H1 (cell line): ENCODE data around the gene IRX4. TPM values are rescaled to one million over a fixed set of nuclear protein-coding genes. Genes with fewer than 3 reads are reported as not detected.

ENCODE experiments used
- CTCF ChIA-PET: fragments of 300-600 bp; sonication (Branson Sonifier 250); formaldehyde crosslinking; loops from one replicate; lab custom pipeline; 2021; ENCODE audit not compliant: partially characterized antibody; lab: Charles Lee
- POLR2A ChIA-PET: fragments of 300-600 bp; sonication (Branson Sonifier 250); formaldehyde crosslinking; loops from one replicate; lab custom pipeline; 2021; ENCODE audit warnings: inconsistent platforms; ENCODE audit not compliant: partially characterized antibody; lab: Charles Lee
- DNase-seq, 2 experiments: peaks; one replicate each; pipeline versions ENCODE4 v3.0.0 to v3.0.0-alpha.2; 2010 to 2022; ENCODE audit warnings: low spot score in 2 of 2, low read depth in 1 of 2, mixed read lengths in 1 of 2
- FAIRE-seq: peaks from 2 replicates; lab custom pipeline; 2011; peaks lifted over from hg19 to GRCh38; lab: Jason Lieb, UNC
- H2AFZ ChIP-seq: 2 replicates; pipeline ENCODE4 v1.8.1; 2012; ENCODE audit warnings: low read length, inconsistent platforms
- H2AK5ac ChIP-seq: 2 replicates; pipeline ENCODE4 v1.6.1; 2013; ENCODE audit warnings: low read depth, low read length
- H2BK120ac ChIP-seq: replicated peaks from 2 replicates; pipeline ENCODE3; 2013; ENCODE audit warnings: low read depth, low read length, inconsistent platforms
- H2BK12ac ChIP-seq: 2 replicates; pipeline ENCODE4 v1.6.1; 2013; ENCODE audit warnings: low read depth, low read length
- H2BK15ac ChIP-seq: 2 replicates; pipeline ENCODE4 v1.6.1; 2013; ENCODE audit warnings: low read length
- H2BK20ac ChIP-seq: 2 replicates; pipeline ENCODE4 v1.6.1; 2013; ENCODE audit warnings: low read length
- H2BK5ac ChIP-seq: 2 replicates; pipeline ENCODE4 v1.6.1; 2013; ENCODE audit warnings: low read depth, low read length
- H3K14ac ChIP-seq: 2 replicates; pipeline ENCODE4 v1.6.1; 2013; ENCODE audit warnings: inconsistent platforms; ENCODE audit not compliant: insufficient read length
- H3K18ac ChIP-seq: 2 replicates; pipeline ENCODE4 v1.6.1; 2013; ENCODE audit warnings: low read length; ENCODE audit errors: extremely low read depth
- H3K23ac ChIP-seq: 2 replicates; pipeline ENCODE4 v1.6.1; 2013; ENCODE audit warnings: inconsistent platforms; ENCODE audit not compliant: insufficient read length
- H3K23me2 ChIP-seq: 2 replicates; pipeline ENCODE4 v1.6.1; 2013; ENCODE audit warnings: low read depth, low read length
- H3K27ac ChIP-seq: 2 replicates; pipeline ENCODE4 v1.6.1; 2011; ENCODE audit warnings: low read depth, low read length, inconsistent platforms
- H3K27me3 ChIP-seq, 4 experiments: replicated peaks in 1 of 4; 1 replicate in 1 of 4; 2 replicates in 3 of 4; pipeline versions ENCODE4 v1.6.1 to v1.8.1; 2011 to 2013; ENCODE audit warnings: low read length in 3 of 4, mild to moderate bottlenecking in 3 of 4, inconsistent platforms in 2 of 4, mixed read lengths in 2 of 4, moderate library complexity in 1 of 4; ENCODE audit not compliant: control insufficient read depth in 3 of 4, insufficient read depth in 3 of 4; ENCODE audit errors: extremely low read depth in 1 of 4
- H3K36me3 ChIP-seq, 4 experiments: 2 replicates each; pipeline versions ENCODE4 v1.6.1 to v1.8.1; 2011 to 2013; ENCODE audit warnings: mild to moderate bottlenecking in 4 of 4, low read length in 3 of 4, moderate library complexity in 2 of 4, control low read depth in 1 of 4, inconsistent platforms in 1 of 4; ENCODE audit not compliant: insufficient read depth in 4 of 4, control insufficient read depth in 2 of 4
- H3K4ac ChIP-seq: replicated peaks from 2 replicates; pipeline ENCODE3; 2013; ENCODE audit warnings: low read length, low read depth, mixed read lengths, inconsistent platforms; ENCODE audit not compliant: insufficient read length
- H3K4me1 ChIP-seq, 4 experiments: replicated peaks in 1 of 4; 1 replicate in 1 of 4; 2 replicates in 3 of 4; pipeline versions ENCODE4 v1.6.1 to v1.8.1; 2011 to 2013; ENCODE audit warnings: low read length in 3 of 4, inconsistent platforms in 2 of 4, mixed read lengths in 1 of 4; ENCODE audit not compliant: insufficient read depth in 4 of 4, control insufficient read depth in 3 of 4
- H3K4me2 ChIP-seq, 2 experiments: 2 replicates each; pipeline versions ENCODE4 v1.6.1 to v1.8.1; 2011 to 2013; ENCODE audit warnings: low read depth in 2 of 2, low read length in 2 of 2, control low read depth in 1 of 2, inconsistent platforms in 1 of 2, mild to moderate bottlenecking in 1 of 2; ENCODE audit not compliant: insufficient read depth in 1 of 2
- H3K4me3 ChIP-seq, 4 experiments: fragments of 200-600, 300-600 bp in 1 of 4; sonication (generic), shearing (Covaris generic), sonication (Bioruptor Twin) in 1 of 4; 2 replicates each; pipeline versions ENCODE4 v1.5.1 to v1.8.1; 2011 to 2016; ENCODE audit warnings: low read length in 4 of 4, low read depth in 3 of 4, control low read depth in 2 of 4, inconsistent platforms in 2 of 4, mild to moderate bottlenecking in 2 of 4, mixed read lengths in 1 of 4, moderate library complexity in 1 of 4; ENCODE audit not compliant: insufficient read depth in 2 of 4; ENCODE audit errors: extremely low read depth in 1 of 4
- H3K56ac ChIP-seq: replicated peaks from 2 replicates; pipeline ENCODE3; 2013; ENCODE audit warnings: low read depth, mild to moderate bottlenecking, mixed read lengths, low read length, inconsistent platforms; ENCODE audit not compliant: insufficient read length
- H3K79me1 ChIP-seq: 2 replicates; pipeline ENCODE4 v1.6.1; 2013; ENCODE audit warnings: low read depth, low read length, control low read depth
- H3K79me2 ChIP-seq, 2 experiments: 2 replicates each; pipeline versions ENCODE4 v1.6.1 to v1.8.1; 2012 to 2013; ENCODE audit warnings: low read length in 2 of 2, mild to moderate bottlenecking in 2 of 2, inconsistent platforms in 1 of 2; ENCODE audit not compliant: insufficient read depth in 2 of 2, control insufficient read depth in 1 of 2
- H3K9ac ChIP-seq, 4 experiments: replicated peaks in 1 of 4; 1 replicate in 1 of 4; 2 replicates in 3 of 4; pipeline versions ENCODE4 v1.6.1 to v1.8.1; 2011 to 2013; ENCODE audit warnings: low read depth in 3 of 4, low read length in 3 of 4, control low read depth in 2 of 4, mild to moderate bottlenecking in 2 of 4, moderate library complexity in 2 of 4, inconsistent platforms in 1 of 4; ENCODE audit errors: extremely low read depth in 1 of 4
- H3K9me3 ChIP-seq, 2 experiments: 2 replicates each; pipeline versions ENCODE4 v1.6.1 to v1.8.1; 2012 to 2013; ENCODE audit warnings: mild to moderate bottlenecking in 2 of 2, moderate library complexity in 2 of 2, control low read depth in 1 of 2, inconsistent platforms in 1 of 2, low read depth in 1 of 2, low read length in 1 of 2, mixed read lengths in 1 of 2; ENCODE audit not compliant: insufficient read depth in 2 of 2
- H4K20me1 ChIP-seq, 2 experiments: replicated peaks in 1 of 2; 2 replicates each; pipeline versions ENCODE3 to v1.8.1; 2011 to 2013; ENCODE audit warnings: inconsistent platforms in 2 of 2, low read length in 2 of 2, mild to moderate bottlenecking in 1 of 2; ENCODE audit not compliant: insufficient read depth in 2 of 2, control insufficient read depth in 1 of 2
- H4K5ac ChIP-seq: 2 replicates; pipeline ENCODE4 v1.6.1; 2013; ENCODE audit warnings: low read length, low read depth, mixed read lengths, inconsistent platforms; ENCODE audit not compliant: insufficient read length
- H4K8ac ChIP-seq: 2 replicates; pipeline ENCODE4 v1.8.0; 2013; ENCODE audit warnings: mild to moderate bottlenecking, moderate library complexity, low read length, inconsistent platforms; ENCODE audit not compliant: insufficient read depth; ENCODE audit errors: extremely low read depth
- H4K91ac ChIP-seq: replicated peaks from 2 replicates; pipeline ENCODE3; 2013; ENCODE audit warnings: low read length, mixed read lengths, inconsistent platforms; ENCODE audit not compliant: insufficient read length
- CREB1 ChIP-seq: IDR thresholded peaks from 2 replicates; pipeline ENCODE4 v1.6.1; 2012; ENCODE audit warnings: inconsistent platforms
- CTBP2 ChIP-seq: IDR thresholded peaks from 2 replicates; pipeline ENCODE4 v1.7.0; 2011; ENCODE audit warnings: borderline replicate concordance, mild to moderate bottlenecking, moderate library complexity, mixed read lengths, low read length; ENCODE audit not compliant: insufficient read depth, insufficient read length
- HDAC2 ChIP-seq, 2 experiments: fragments of 300-600 bp in 1 of 2; sonication (generic) in 1 of 2; IDR thresholded peaks; 2 replicates each; pipeline ENCODE4 v1.6.1; 2011 to 2012; ENCODE audit warnings: low read depth in 2 of 2, low read length in 2 of 2, mild to moderate bottlenecking in 2 of 2, moderate library complexity in 2 of 2, borderline replicate concordance in 1 of 2, inconsistent platforms in 1 of 2
- KDM4A ChIP-seq: IDR thresholded peaks from one replicate; pipeline ENCODE4 v1.7.1; 2012; ENCODE audit warnings: low read depth, mild to moderate bottlenecking, moderate library complexity, low read length, inconsistent platforms; ENCODE audit not compliant: severe bottlenecking
- POLR2A ChIP-seq, 2 experiments: IDR thresholded peaks; 1 replicate in 1 of 2; 2 replicates in 1 of 2; pipeline ENCODE4 v1.6.1; 2011; ENCODE audit warnings: low read depth in 2 of 2, low read length in 2 of 2, mild to moderate bottlenecking in 2 of 2; ENCODE audit errors: control extremely low read depth in 1 of 2
- RNF2 ChIP-seq: fragments of 200-900, 300-1000 bp; sonication (generic); IDR thresholded peaks from 2 replicates; pipeline ENCODE4 v1.7.1; 2016; ENCODE audit warnings: borderline replicate concordance, low read depth, mild to moderate bottlenecking, antibody characterized with exemption, low read length; ENCODE audit not compliant: poor library complexity, severe bottlenecking; ENCODE audit errors: missing control alignments
- TBP ChIP-seq: IDR thresholded peaks from 2 replicates; pipeline ENCODE4 v1.6.1; 2011; ENCODE audit warnings: low read depth, low read length, improper control_type of control experiment
- WGBS, 2 experiments: shearing (Covaris generic) in 1 of 2; methylation state at CpG; one replicate each; pipeline versions ENCODE4 v1.1.6 to v1.1.7; 2013 to 2015; ENCODE audit warnings: low lambda C conversion rate in 2 of 2, mixed read lengths in 2 of 2, inconsistent platforms in 1 of 2, low coverage in 1 of 2, missing lambda C conversion rate in 1 of 2; ENCODE audit not compliant: insufficient replicate concordance in 2 of 2, insufficient coverage in 1 of 2, insufficient read length in 1 of 2; ENCODE audit errors: extremely low coverage in 1 of 2, missing lambda C conversion rate in 1 of 2; 5-methylcytosine and 5-hydroxymethylcytosine counted together
- long read RNA-seq, 2 experiments: library from RNA in 1 of 2; library from capped mRNA in 1 of 2; stranded (forward); transcript quantifications; one replicate each; pipeline ENCODE4 v2.0.0, GENCODE V29; 2021; ENCODE audit warnings: inconsistent platforms in 1 of 2
- polyA minus RNA-seq, 3 experiments: library from RNA; depleted of rRNA, polyadenylated mRNA; stranded (reverse); fragments of >200 nt; gene quantifications; 1 replicate in 2 of 3; 2 replicates in 1 of 3; pipeline ENCODE4 v1.2.3, GENCODE V29; 2011
- polyA plus RNA-seq, 7 experiments: library from polyadenylated mRNA; depleted of rRNA in 3 of 7; stranded (reverse) in 5 of 7; unstranded in 2 of 7; fragments of >200 nt in 5 of 7; fragments of 200-250 nt in 2 of 7; gene quantifications; 1 replicate in 5 of 7; 2 replicates in 1 of 7; 4 replicates in 1 of 7; pipeline versions ENCODE4 v1.2.1 to v1.2.3, GENCODE V29; 2011 to 2013; ENCODE audit warnings: missing spikeins in 2 of 7, mixed read lengths in 2 of 7
- total RNA-seq: library from RNA; stranded (reverse); fragmentation: NEBNext Ultra II Directional; extraction: Animal tissue kit (Norgen Biotek cat#: 25700); gene quantifications from 2 replicates; pipeline ENCODE4 v1.2.1, GENCODE V29; 2021

Gene IRX4
- total RNA-seq: 0.82 and 1.2 TPM in 2 replicates
- 0.45 and 0.97 TPM in 2 replicates for polyA plus RNA-seq (2011; rRNA removed)
- polyA plus RNA-seq (2011; cell fraction: cytosol; rRNA removed): 0.87 TPM
- polyA plus RNA-seq (2011; cell fraction: nucleus; rRNA removed): 1.8 TPM
- polyA plus RNA-seq (2012, experiment 1 of 2): 0.40 to 1.2 TPM (median 1.1 TPM) in 4 replicates
- 1.1 TPM for polyA plus RNA-seq (2012, experiment 2 of 2)
- polyA plus RNA-seq (2013, experiment 1 of 2): 1.0 TPM
- polyA plus RNA-seq (2013, experiment 2 of 2): 0.75 TPM
- polyA minus RNA-seq (2011; rRNA and poly(A)+ RNA removed): 0.16 and 0.44 TPM in 2 replicates
- polyA minus RNA-seq (2011; cell fraction: cytosol; rRNA and poly(A)+ RNA removed): 0.95 TPM
- 0.50 TPM for polyA minus RNA-seq (2011; cell fraction: nucleus; rRNA and poly(A)+ RNA removed)
- long read RNA-seq, experiment 1, partial matches to known transcripts: 0 of 3 reads
- long read RNA-seq, experiment 1, other reads (novel, unspliced or antisense): 3 of 3 reads
- long read RNA-seq, experiment 2: 0 reads

- Histone ChIP-seq H2BK20ac (no peak within 1 kb of the TSS), H3K79me1 (no peaks in the 10 kb centered on the region), H3K4me2 (peak within 1 kb of the TSS; percentile 73 to 83), H3K4me3 (peak within 1 kb of the TSS; percentile 21 to 62 (median 36)), H3K9me3 (peaks cover 0 to 3% of the 10 kb centered on the region in 2 experiments; a peak in 1 of 4 replicates), H3K4ac (no peak within 1 kb of the TSS), H3K56ac (no peak within 1 kb of the TSS), H3K23ac (no peak within 1 kb of the TSS), H3K9ac (no peak within 1 kb of the TSS), H2BK15ac (peak within 1 kb of the TSS; percentile 88; the same call in 1 of the 2 replicates), H4K20me1 (peaks cover 11 to 21% of the 10 kb centered on the region in 2 experiments), H3K18ac (peak within 1 kb of the TSS; percentile 83), H4K5ac (no peak within 1 kb of the TSS), H3K27ac (no peak within 1 kb of the TSS), H3K23me2 (peaks cover 27% of the 10 kb centered on the region; the same call in 1 of the 2 replicates), H2BK5ac (peak within 1 kb of the TSS; percentile 35; the same call in 1 of the 2 replicates), H2AK5ac (no peak within 1 kb of the TSS; the same call in 1 of the 2 replicates), H2BK120ac (no peak within 1 kb of the TSS), H4K91ac (peak within 1 kb of the TSS; percentile 85), H3K4me1 (peaks cover 3 to 57% (median 37%) of the 10 kb centered on the region in 4 experiments), H3K36me3 (peaks cover 0 to 13% (median 0%) of the 10 kb centered on the region in 4 experiments; a peak in 1 of 8 replicates), H2AFZ (0 out of 2 replicates have a peak within 1 kb of the TSS, but pooled peaks have one; percentile 4), H2BK12ac (peak within 1 kb of the TSS; percentile 92; the same call in 1 of the 2 replicates), H3K27me3 (peaks cover 85 to 99% (median 97%) of the 10 kb centered on the region in 4 experiments), H3K79me2 (no peaks in the 10 kb centered on the region), H4K8ac (peak within 1 kb of the TSS; percentile 82), H3K14ac (no peak within 1 kb of the TSS)
- DNase-seq (peak in 1 of 2 experiments; percentile 84), FAIRE-seq (no peak)
- ChIA-PET CTCF (interaction anchor here (1.8 kb wide), 1 partner anchor 27 kb away, joined by 5 read pairs; no protein-coding TSS in a partner anchor), POLR2A (interaction anchor here (0.6 to 1.4 kb wide), 3 partner anchors 9 to 205 kb away, joined by 3 read pairs; no protein-coding TSS in a partner anchor)
- 2% methylated on average over 57 of the region's 83 CpGs; no CpG with 5 or more reads in 1 of the 2 experiments for WGBS, 2 experiments
- TF ChIP-seq POLR2A (IDR thresholded peaks at IDR 0.05; ENCODE audit: control extremely low read depth in 1 of 2, low read depth in 2 of 2, low read length in 2 of 2) (no peak), TBP (peak; percentile 37; the same call in 1 of the 2 replicates), CTBP2 (peak; percentile 33), HDAC2 (IDR thresholded peaks at IDR 0.05; ENCODE audit: borderline replicate concordance in 1 of 2, low read depth in 2 of 2, low read length in 2 of 2) (no peak), RNF2 (no peak), CREB1 (peak; percentile 61; the same call in 1 of the 2 replicates), KDM4A (peak; percentile 22)
These were observed at the start of gene IRX4 for GRCh38 chr5:1882337-1883119. TSS of gene IRX4 (minus strand) at chr5:1882925. CDS start at chr5:1882647, 278 bp downstream.
